ENCODE measurements around the gene GRSF1.

GRSF1 gene

DNA sequence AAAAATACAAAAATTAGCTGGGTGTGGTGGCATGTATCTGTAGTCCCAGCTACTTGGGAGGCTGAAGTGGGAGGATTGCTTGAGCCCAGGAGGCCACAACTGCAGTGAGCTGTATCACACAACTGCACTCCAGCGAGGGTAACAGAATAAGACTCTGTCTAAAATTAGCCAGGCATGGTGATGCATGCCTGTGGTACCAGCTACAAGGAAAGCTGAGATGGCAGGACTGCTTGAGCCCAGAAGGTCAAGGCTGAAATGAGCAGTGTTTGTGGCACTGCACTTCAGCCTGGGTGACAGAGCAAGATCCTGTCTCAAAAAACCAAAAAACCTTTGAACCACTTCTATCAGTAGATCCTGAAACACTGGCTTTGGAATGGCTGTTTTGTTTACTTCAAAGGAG lies 10.2 kb downstream of the GRSF1 start:
- no peaks in the 10 kb centered on the region for H3K27me3 ChIP-seq (ENCODE audit: control insufficient read depth, insufficient read depth, low read length)
- peaks cover 37% of the 10 kb centered on the region for H3K36me3 ChIP-seq (ENCODE audit: control insufficient read depth, insufficient read depth, low read length)
- no peak overlapping the region for H3K9ac ChIP-seq (ENCODE audit: low read length)
- H3K4me1 ChIP-seq (ENCODE audit: control insufficient read depth, insufficient read depth, low read length), result no peaks in the 10 kb centered on the region
- H3K4me3 ChIP-seq (ENCODE audit: low read length), result no peak overlapping the region
- no peak overlapping the region for H3K27ac ChIP-seq (ENCODE audit: low read depth, low read length)

DNA sequence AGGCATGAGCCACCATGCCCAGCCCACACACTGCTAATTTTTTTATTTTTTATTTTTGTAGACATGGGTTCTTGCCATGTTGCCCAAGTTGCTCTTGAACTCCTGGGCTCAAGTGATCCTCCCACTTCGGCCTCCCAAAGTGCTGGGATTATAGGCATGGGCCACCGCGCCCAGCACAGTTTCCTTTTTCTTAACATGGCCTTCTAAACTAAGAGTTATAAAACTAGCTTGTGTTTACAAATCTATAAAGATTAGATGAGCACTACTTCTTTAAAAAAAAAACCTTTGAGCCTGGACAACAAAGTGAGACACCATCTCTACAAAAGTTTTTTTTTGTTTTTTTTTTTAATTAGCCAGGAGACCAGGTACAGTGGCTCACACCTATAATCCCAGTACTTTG lies 10.7 kb downstream of the GRSF1 start:
- no peak overlapping the region for H3K4me3 ChIP-seq (ENCODE audit: low read length)
- H3K27me3 ChIP-seq (ENCODE audit: control insufficient read depth, insufficient read depth, low read length), result no peaks in the 10 kb centered on the region
- H3K4me1 ChIP-seq (ENCODE audit: control insufficient read depth, insufficient read depth, low read length), result no peaks in the 10 kb centered on the region
- peaks cover 37% of the 10 kb centered on the region for H3K36me3 ChIP-seq (ENCODE audit: control insufficient read depth, insufficient read depth, low read length)
- H3K9ac ChIP-seq (ENCODE audit: low read length), result no peak overlapping the region
- H3K27ac ChIP-seq (ENCODE audit: low read depth, low read length), result no peak overlapping the region

DNA sequence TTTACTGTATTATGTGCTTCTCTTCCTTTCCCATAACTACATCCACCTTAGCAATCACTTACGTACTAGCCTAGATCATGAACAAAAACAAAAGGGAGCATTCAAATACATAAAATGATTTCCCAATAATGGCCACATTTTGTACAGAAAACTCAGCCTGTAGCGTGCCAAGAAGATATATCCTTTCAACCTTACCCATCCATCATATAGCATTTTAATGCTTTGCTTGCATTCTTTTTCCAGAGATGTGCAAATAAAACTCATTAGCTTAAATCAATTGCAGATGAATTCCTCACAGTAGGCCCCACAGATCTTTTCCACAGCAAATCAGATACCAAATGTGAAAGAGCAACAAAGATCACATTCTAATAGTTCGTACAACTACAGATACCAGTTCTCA lies 20.8 kb downstream of the GRSF1 start:
- no peaks in the 10 kb centered on the region for H3K27me3 ChIP-seq (ENCODE audit: control insufficient read depth, insufficient read depth, low read length)
- no peak overlapping the region for H3K4me3 ChIP-seq (ENCODE audit: low read length)
- H3K36me3 ChIP-seq (ENCODE audit: control insufficient read depth, insufficient read depth, low read length), result peaks cover 9% of the 10 kb centered on the region
- H3K27ac ChIP-seq (ENCODE audit: low read depth, low read length), result no peak overlapping the region
- H3K9ac ChIP-seq (ENCODE audit: low read length), result no peak overlapping the region
- H3K4me1 ChIP-seq (ENCODE audit: control insufficient read depth, insufficient read depth, low read length), result no peaks in the 10 kb centered on the region

DNA sequence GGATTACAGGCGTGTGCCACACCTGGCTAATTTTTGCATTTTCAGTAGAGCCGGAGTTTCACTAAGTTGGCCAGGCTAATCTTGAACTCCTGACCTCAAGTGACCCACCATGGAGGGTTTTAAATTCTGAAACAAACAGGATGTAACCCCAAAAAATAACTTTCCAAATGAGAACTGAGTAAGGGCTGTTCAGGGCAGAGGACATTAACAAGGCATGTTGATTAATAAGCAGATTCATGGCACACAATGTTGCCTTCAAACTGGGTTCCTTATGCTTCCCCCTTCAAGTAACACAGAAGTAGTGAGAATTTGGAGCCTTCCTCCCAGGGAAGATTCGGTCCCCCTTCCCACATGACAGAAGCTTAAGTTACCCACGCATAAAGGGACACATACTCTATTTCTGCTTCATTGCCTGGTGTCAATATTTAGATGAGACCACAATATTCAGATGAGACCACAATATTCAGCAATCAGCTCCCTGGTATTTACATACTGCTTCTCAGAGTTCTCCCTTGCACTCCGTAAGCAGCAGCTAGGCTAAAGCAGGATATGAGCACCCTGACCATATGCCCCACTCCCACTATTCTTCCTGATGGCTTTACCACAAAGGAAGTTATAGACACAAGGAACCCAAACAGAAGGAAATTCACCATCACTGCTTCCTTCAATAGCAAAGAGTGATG lies 21.4 kb downstream of the GRSF1 start:
- Histone ChIP-seq H3K27me3 (ENCODE audit: control insufficient read depth, insufficient read depth, low read length) (no peaks in the 10 kb centered on the region), H3K9ac (ENCODE audit: low read length) (no peak overlapping the region), H3K36me3 (ENCODE audit: control insufficient read depth, insufficient read depth, low read length) (peaks cover 9% of the 10 kb centered on the region), H3K4me1 (ENCODE audit: control insufficient read depth, insufficient read depth, low read length) (no peaks in the 10 kb centered on the region), H3K27ac (ENCODE audit: low read depth, low read length) (no peak overlapping the region), H3K4me3 (ENCODE audit: low read length) (no peak overlapping the region)

DNA sequence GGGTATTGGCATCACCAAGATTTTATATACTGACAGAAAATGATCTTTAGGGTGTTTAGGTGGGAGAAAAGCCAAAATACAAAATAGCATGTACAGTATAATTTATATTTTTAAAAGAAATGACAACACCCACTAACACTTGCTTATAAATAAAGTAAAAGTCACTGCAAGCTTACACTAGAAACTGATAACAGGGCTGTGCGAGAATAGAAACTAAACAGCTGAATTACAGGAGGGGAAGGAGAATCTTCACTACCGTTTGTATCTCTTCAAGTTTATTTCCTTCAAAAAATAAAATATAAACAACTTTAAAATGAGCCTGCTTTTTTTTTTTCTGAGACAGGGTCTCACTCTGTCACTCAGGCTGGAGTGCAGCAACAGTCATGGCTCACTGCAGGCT lies 22.8 kb downstream of the GRSF1 start:
- Histone ChIP-seq H3K4me3 (ENCODE audit: low read length) (no peak overlapping the region), H3K9ac (ENCODE audit: low read length) (no peak overlapping the region), H3K36me3 (ENCODE audit: control insufficient read depth, insufficient read depth, low read length) (peaks cover 9% of the 10 kb centered on the region), H3K27ac (ENCODE audit: low read depth, low read length) (no peak overlapping the region), H3K4me1 (ENCODE audit: control insufficient read depth, insufficient read depth, low read length) (no peaks in the 10 kb centered on the region), H3K27me3 (ENCODE audit: control insufficient read depth, insufficient read depth, low read length) (no peaks in the 10 kb centered on the region)

DNA sequence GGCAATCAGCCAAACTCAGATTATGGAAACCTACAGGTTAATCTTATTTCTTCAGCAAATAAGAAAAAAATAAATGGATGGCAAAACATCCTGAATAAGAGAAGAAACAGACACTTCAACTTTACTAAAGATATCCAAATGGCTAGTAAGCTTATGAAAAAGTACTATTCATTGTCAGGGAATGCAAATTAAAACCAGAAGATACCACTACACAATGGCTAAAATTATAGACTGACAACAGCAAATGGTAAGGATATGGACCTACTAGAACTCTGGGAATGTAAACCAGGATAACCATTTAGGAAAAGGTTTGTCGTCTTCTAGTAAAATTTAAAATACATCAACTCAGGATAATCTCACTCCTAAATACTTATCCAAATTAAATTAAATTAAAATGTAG lies 24.3 kb downstream of the GRSF1 start:
- Histone ChIP-seq H3K36me3 (ENCODE audit: control insufficient read depth, insufficient read depth, low read length) (peaks cover 9% of the 10 kb centered on the region), H3K4me3 (ENCODE audit: low read length) (no peak overlapping the region), H3K9ac (ENCODE audit: low read length) (no peak overlapping the region), H3K27me3 (ENCODE audit: control insufficient read depth, insufficient read depth, low read length) (no peaks in the 10 kb centered on the region), H3K27ac (ENCODE audit: low read depth, low read length) (no peak overlapping the region), H3K4me1 (ENCODE audit: control insufficient read depth, insufficient read depth, low read length) (no peaks in the 10 kb centered on the region)

DNA sequence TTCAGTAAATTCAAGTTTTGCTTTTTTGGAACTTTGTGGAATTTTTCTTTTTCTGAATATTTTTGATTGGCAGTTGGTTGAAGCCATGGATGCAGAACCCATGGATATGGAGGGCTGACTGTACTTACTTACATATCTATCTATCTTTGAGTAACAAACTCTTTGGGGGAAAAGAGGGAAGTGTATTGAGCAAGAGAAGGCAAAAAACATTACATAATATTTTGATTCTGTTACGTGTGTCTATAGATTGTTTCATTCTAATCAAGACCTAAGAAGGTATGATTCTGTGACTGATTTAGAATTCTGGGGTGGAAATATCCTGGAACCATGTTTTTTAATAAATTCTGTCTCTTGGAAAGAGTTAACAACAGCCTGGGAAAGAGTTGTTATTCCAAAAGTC lies 31.5 kb downstream of the GRSF1 start:
- Histone ChIP-seq H3K4me3 (ENCODE audit: low read length) (no peak overlapping the region), H3K27ac (ENCODE audit: low read depth, low read length) (no peak overlapping the region), H3K9ac (ENCODE audit: low read length) (no peak overlapping the region), H3K4me1 (ENCODE audit: control insufficient read depth, insufficient read depth, low read length) (no peaks in the 10 kb centered on the region), H3K36me3 (ENCODE audit: control insufficient read depth, insufficient read depth, low read length) (no peaks in the 10 kb centered on the region), H3K27me3 (ENCODE audit: control insufficient read depth, insufficient read depth, low read length) (no peaks in the 10 kb centered on the region)

DNA sequence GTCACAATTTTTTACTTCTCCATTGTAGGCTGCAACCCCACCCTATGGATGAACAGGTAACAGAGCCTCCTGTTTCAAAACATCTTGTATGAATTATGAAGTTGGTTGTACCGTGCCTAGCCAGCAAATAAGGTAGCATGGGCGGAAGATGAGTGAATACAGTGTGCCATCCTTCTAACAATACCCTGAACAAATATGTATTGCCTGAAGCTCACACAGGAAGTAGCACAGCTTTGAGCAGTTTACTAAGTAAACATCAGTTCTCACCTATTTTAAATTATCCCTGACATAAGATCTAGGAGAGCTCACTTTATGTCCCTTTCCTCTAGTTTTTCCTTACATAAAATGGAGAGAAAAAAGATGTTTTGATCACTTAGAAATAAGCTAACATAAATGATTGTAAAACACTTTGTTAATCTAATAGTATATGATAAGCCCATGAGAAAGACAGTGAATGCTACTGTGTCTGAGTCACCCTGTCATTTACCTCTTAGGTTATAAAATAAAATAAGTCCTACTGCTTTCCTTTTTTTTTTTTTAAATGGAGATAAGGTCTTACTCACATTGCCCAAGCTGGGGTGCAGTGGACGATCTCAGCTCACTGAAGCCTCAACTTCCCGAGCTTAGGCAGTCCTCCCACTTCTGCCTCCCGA lies 36.6 kb downstream of the GRSF1 start:
- peaks cover 3% of the 10 kb centered on the region for H3K36me3 ChIP-seq (ENCODE audit: control insufficient read depth, insufficient read depth, low read length)
- H3K4me3 ChIP-seq (ENCODE audit: low read length), result no peak overlapping the region
- no peaks in the 10 kb centered on the region for H3K27me3 ChIP-seq (ENCODE audit: control insufficient read depth, insufficient read depth, low read length)
- H3K27ac ChIP-seq (ENCODE audit: low read depth, low read length), result no peak overlapping the region
- no peaks in the 10 kb centered on the region for H3K4me1 ChIP-seq (ENCODE audit: control insufficient read depth, insufficient read depth, low read length)
- H3K9ac ChIP-seq (ENCODE audit: low read length), result no peak overlapping the region

DNA sequence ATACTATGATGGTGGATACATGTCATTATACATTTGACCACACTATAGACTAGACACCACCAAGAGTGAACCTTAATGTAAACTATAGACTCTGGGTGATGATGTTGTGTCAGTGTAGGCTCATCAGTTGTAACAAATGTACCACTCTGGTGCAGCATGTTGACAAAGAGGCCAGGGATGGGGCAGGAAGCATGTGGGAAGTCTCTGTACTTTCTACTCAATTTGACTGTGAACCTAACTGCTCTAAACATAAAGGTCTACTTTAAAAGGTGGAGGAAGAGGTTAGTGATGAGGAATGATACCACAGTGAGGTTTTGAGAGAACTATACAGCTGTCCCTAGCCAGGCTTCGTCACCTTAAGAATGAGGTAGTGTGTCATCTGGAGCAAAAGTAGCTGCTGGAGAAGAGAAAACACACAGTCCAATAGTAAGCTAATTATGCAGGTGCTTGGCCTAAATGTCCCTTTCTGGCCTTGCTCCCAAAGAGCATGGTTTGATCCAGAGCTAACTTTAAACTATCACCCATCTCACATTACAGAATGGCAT lies 38.4 kb downstream of the GRSF1 start:
- no peak overlapping the region for H3K9ac ChIP-seq (ENCODE audit: low read length)
- no peak overlapping the region for H3K4me3 ChIP-seq (ENCODE audit: low read length)
- no peak overlapping the region for H3K27ac ChIP-seq (ENCODE audit: low read depth, low read length)
- H3K36me3 ChIP-seq (ENCODE audit: control insufficient read depth, insufficient read depth, low read length), result peaks cover 3% of the 10 kb centered on the region
- no peaks in the 10 kb centered on the region for H3K4me1 ChIP-seq (ENCODE audit: control insufficient read depth, insufficient read depth, low read length)
- no peaks in the 10 kb centered on the region for H3K27me3 ChIP-seq (ENCODE audit: control insufficient read depth, insufficient read depth, low read length)

DNA sequence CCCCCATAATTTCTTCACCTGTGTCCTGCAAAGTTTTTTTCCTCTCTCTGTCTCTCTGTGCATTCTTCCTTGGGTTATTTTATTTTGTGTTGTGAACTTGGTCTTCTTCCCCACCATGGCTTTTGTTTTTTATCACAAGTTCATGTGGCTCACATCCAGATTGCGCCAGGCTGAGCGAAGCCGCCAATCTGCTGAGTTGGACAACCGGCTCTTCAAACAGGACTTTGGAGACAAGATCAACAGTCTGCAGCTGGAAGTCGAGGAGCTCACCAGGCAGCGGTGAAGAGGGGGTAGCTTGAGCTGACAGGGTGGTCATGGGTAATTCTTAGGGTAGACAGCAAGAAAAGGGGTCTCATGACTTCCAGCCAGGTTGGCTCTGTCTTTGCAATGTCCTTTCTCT lies 46.1 kb downstream of the GRSF1 start:
- Histone ChIP-seq H3K27ac (ENCODE audit: low read depth, low read length) (no peak overlapping the region), H3K9ac (ENCODE audit: low read length) (no peak overlapping the region), H3K27me3 (ENCODE audit: control insufficient read depth, insufficient read depth, low read length) (no peaks in the 10 kb centered on the region), H3K36me3 (ENCODE audit: control insufficient read depth, insufficient read depth, low read length) (peaks cover 10% of the 10 kb centered on the region), H3K4me1 (ENCODE audit: control insufficient read depth, insufficient read depth, low read length) (no peaks in the 10 kb centered on the region), H3K4me3 (ENCODE audit: low read length) (no peak overlapping the region)

DNA sequence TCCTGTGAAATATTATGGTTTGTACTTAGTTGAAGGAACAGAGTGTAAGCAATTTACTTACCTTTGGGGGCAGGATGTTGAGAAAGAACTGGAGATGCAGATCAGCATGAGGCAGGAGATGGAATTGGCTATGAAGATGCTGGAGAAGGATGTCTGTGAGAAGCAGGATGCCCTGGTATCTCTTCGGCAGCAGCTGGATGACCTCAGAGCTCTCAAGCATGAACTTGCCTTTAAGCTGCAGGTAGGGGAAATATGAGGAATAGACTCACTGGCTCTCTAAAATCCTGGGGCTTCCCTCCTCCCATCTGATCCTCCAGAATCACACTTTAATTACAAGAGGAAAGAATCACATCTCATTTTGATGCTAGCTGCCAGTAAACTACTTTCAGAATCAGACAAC lies 51.0 kb downstream of the GRSF1 start:
- Histone ChIP-seq H3K9ac (ENCODE audit: low read length) (no peak overlapping the region), H3K4me1 (ENCODE audit: control insufficient read depth, insufficient read depth, low read length) (no peaks in the 10 kb centered on the region), H3K27me3 (ENCODE audit: control insufficient read depth, insufficient read depth, low read length) (no peaks in the 10 kb centered on the region), H3K4me3 (ENCODE audit: low read length) (no peak overlapping the region), H3K27ac (ENCODE audit: low read depth, low read length) (no peak overlapping the region), H3K36me3 (ENCODE audit: control insufficient read depth, insufficient read depth, low read length) (peaks cover 11% of the 10 kb centered on the region)

DNA sequence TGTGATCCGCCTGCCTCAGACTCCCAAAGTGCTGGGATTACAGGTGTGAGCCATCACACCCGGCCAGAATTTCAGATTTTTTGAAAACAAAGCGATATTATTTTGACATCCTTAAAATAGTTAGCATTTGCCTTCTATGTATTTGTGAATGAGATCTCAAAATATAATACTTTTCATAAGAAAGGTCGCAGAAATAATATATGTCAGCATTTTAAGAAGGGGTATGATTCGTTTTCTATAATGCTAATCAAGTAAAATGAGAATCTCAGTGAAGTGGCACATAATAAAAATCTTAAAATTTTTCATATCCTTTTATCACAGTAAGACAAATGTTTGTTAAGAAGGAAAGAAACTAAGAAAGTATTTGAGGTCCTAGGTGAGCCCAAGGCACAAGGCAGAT lies 52.2 kb downstream of the GRSF1 start:
- no peak overlapping the region for H3K27ac ChIP-seq (ENCODE audit: low read depth, low read length)
- H3K4me1 ChIP-seq (ENCODE audit: control insufficient read depth, insufficient read depth, low read length), result no peaks in the 10 kb centered on the region
- H3K27me3 ChIP-seq (ENCODE audit: control insufficient read depth, insufficient read depth, low read length), result no peaks in the 10 kb centered on the region
- H3K4me3 ChIP-seq (ENCODE audit: low read length), result no peak overlapping the region
- peaks cover 11% of the 10 kb centered on the region for H3K36me3 ChIP-seq (ENCODE audit: control insufficient read depth, insufficient read depth, low read length)
- no peak overlapping the region for H3K9ac ChIP-seq (ENCODE audit: low read length)

DNA sequence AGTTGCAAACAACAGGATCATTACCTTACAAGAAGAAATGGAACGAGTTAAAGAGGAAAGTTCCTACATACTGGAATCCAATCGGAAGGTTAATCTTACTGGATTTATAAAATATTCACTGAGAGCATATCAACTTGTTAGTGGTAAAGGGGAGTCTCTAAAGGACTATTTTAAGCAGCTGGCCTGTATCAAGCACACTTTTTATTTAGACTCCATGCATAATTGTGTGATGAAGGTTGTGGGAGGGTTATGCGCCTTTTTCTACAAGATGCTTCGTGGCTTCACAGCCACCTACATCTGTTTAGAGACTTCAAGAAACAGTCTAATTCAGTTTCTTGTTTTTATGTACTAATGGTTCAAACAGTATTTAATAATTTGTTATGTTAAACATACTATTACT lies 56.6 kb downstream of the GRSF1 start:
- Histone ChIP-seq H3K4me3 (ENCODE audit: low read length) (no peak overlapping the region), H3K9ac (ENCODE audit: low read length) (no peak overlapping the region), H3K27me3 (ENCODE audit: control insufficient read depth, insufficient read depth, low read length) (no peaks in the 10 kb centered on the region), H3K4me1 (ENCODE audit: control insufficient read depth, insufficient read depth, low read length) (no peaks in the 10 kb centered on the region), H3K27ac (ENCODE audit: low read depth, low read length) (no peak overlapping the region), H3K36me3 (ENCODE audit: control insufficient read depth, insufficient read depth, low read length) (peaks cover 8% of the 10 kb centered on the region)

All from rectal smooth muscle tissue (tissue), 1 donor.